Left cardiac atrium (tissue), 4 donors: ENCODE data around the gene CDK11A. TPM values are rescaled to one million over a fixed set of nuclear protein-coding genes. Genes with fewer than 3 reads are reported as not detected.
A peak's percentile ranks its signal among the peaks of the same experiment; 100 is the strongest.
"Not testable (repeated sequence)": the region's sequence is repeated elsewhere in the genome, so short reads cannot be mapped to it uniquely, and the experiment has no call there.

Source experiments
- ATAC-seq, 2 donors: fragments of 200-7000 bp; cut with Tn5 transposase; one replicate each; pipeline ENCODE4 v1.9.1; 2020; ENCODE audit warnings: mild to moderate bottlenecking in 2 of 2, moderate library complexity in 2 of 2
- DNase-seq: peaks from one replicate; pipeline ENCODE4 v3.0.0-alpha.2; 2020
- intact Hi-C, 2 donors: fragments of 100-400 bp; cut with DNase I; formaldehyde crosslinking; loops; one replicate each; pipeline versions ENCODE4 v1.14.1 to v1.15.1; 2022 to 2023
- total RNA-seq, 2 donors: library from RNA; stranded (reverse); fragmentation: NEBNext Ultra II Directional; extraction: Animal tissue kit (Norgen Biotek cat#: 25700); gene quantifications; one replicate each; pipeline ENCODE4 v1.2.1, GENCODE V29; 2021
- donor health status: DM: no; HTN: yes; CAD: no.
- donor health status: DM: no; HTN: yes; CAD: no; lungs with severe emphysema.
- donor health status: DM: yes; HTN: yes; CAD: no.
- donor health status: Dilated cardiomyopathy.

Gene CDK11A
- total RNA-seq, 2 donors from 2014 or later, result 19.1 to 21.1 TPM

DNA sequence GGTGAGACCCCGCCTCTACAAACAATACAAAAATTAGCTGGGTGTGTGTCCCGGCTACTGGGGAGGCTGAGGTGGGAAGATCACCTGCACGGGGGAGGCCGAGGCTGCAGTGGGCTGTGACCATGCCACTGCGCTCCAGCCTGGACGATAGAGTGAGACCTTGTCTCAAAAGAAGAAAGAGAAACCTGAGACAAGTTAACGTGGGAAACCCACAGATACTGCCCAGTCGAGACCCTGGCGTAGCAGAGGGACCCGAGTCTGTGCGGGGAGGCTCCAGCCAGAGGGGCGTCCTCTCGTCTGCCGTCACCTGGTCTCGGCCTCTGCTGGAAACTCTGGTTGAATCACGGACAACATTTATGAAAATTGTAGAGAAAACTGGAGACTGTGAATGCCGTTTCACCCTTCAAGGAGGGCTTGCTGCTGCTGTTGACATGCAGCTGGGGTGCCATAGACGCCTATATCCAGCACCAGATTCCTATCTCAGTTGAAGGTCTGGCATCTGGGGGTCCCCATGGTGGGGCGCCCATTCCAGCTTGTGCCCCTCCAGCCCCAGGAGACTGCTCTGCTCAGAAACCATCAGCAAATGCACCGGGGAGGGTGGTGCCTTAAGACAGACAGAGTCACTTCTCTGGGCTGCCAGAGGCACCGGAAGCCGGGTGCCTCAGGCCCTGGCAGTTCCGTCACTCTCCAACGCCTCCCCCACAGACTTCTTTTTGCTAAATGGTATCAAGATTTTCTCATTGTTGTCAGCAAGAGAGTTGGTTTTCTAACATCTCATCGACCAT lies 51.8 kb downstream of the CDK11A start:
- no peak for ATAC-seq
- peak; percentile 4 for DNase-seq
- intact Hi-C loops, result no loop called here

DNA sequence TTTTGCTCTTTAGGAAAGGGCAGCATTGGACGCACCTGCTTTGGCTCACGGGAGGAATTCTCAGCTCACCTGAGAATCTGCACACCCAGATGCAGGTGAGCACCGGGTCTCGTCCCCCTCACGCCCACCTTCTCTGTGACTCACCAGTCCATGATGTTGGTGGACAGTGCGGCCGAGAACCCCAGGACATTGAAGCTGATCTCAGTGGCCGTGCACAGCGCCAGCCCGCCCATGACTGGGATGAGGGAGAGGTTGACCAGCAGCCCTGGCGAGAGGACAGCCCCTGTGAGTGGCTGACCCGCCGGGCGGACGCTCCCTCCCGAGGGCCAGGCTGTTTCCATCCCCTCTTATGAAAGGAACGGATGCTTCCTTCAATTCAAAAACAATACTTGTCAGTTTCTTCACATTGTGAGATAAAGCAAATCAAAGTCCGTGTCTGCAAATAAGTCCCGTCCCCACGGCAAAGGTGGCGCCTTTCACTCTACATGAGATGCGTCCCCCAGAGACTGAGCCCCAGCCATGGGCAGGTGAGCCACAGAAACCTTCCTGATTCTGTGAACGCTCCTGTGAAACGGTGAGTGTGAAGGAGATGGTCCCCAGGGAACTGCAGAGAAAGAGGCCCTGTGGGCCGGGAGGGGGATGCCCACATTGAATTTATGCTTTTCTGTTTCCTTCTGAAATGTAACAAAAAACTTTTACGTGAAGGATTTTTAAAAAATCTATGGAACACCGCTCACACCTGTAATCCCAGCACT lies 52.6 kb downstream of the CDK11A start:
- DNase-seq (peak; percentile 1), ATAC-seq (no peak)
- intact Hi-C loops, result no loop called here

DNA sequence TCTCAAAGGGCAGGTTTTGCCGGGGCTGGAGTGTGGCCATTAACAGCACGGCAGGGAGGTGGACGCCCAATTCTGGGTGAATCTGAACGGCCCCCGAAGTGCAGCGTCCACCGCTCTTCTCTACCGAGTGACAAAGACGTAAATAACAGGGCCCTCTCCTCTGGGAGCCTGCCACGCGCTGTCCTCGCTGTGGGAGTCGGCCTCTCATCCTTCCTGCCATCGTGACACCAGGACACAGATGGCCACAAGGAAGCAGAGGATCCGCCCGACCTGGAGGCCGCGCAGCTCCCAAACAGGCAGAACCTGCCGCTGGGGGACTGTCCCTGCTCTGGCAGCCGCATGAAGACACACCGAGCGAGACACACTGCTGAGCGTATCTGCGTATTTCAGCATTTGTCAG lies 53.3 kb downstream of the CDK11A start:
- no peak for ATAC-seq
- intact Hi-C loops, result no loop called here
- no peak for DNase-seq

DNA sequence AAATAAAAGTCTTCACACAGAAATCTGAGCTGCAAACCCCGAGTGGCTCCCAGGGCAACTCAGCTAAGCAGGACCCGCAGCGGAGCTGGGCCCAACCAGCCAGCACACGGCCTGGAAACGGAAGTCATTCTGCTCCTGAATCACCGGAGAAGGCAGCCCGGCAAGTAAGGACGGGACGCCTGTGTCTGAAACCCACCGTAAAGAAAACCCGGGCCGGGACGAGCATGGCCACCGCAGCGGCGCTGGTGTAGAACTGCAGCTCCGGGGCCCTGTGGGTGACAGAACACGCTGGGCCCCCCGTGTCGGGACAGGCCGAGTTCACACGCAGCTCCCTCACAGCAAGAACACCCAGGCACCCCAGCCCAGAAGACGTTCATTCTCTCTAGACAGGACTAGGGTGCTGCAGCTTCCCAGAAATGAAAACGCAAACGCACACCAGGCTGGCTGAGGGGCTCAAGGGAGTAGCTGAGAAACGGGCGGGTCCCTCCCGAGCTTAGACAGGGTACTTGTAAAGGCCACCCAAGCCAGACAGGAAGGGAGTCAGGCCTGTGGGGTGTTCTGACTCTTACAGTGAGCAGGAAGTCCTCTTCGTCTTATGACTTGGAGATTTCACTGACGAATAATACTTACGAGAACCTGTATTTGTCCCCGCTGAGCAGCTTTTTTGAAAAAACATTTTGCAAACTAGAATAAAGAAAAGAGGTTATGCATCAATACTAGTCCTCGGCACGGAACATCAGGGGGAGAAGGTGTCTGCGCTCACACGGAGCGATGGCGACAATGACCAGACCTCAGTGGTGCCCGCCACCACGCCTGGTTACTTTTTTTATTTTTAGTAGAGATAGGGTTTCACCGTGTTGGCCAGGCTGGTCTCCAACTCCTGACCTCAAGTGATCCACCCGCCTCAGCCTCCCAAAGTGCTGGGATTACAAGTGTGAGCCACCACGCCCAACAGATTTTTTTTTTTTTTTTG lies 54.4 kb downstream of the CDK11A start:
- DNase-seq, result no peak
- ATAC-seq, result peak in 1 of 2 donors; percentile 19
- intact Hi-C loops, result no loop called here

DNA sequence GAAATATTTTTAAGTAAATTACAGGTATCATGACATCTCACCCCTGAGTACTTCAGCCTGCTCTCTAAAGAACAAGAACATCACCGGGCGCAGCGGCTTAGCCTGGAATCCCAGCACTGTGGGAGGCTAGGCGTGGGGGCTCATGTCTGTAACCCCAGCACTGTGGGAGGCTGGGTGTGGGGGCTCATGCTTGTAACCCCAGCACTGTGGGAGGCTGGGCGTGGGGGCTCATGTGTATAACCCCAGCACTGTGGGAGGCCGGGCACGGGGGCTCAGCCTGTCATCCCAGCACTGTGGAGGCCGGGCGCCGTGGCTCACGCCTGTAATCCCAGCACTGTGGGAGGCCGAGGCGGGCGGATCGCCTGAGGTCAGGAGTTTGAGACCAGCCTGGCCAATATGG lies 57.6 kb downstream of the CDK11A start:
- DNase-seq, result no peak
- intact Hi-C loops, result no loop called here
- ATAC-seq, result no peak

DNA sequence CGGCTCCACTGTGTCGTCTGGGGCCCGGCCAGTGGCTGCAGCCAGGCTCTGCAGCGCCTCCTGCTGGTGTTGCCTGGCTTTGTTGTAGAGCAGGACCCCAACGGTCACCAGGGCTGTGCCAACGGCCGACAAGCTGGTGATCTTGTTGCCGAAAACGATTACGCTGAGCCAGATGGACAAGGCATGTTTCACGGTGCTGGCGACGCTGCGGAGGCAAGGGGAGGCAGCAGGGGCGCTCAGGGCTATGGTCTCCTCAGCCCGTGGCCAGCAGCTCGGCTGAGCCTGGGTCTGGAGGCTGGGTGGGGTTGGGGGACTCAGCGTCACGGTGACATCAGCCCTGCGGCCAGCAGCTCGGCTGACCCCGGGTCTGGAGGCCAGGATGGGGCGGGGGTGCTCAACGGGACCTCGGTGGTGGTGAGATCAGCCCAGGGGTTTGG lies 58.3 kb downstream of the CDK11A start:
- ATAC-seq (no peak), DNase-seq (no peak)
- intact Hi-C loops, result no loop called here

DNA sequence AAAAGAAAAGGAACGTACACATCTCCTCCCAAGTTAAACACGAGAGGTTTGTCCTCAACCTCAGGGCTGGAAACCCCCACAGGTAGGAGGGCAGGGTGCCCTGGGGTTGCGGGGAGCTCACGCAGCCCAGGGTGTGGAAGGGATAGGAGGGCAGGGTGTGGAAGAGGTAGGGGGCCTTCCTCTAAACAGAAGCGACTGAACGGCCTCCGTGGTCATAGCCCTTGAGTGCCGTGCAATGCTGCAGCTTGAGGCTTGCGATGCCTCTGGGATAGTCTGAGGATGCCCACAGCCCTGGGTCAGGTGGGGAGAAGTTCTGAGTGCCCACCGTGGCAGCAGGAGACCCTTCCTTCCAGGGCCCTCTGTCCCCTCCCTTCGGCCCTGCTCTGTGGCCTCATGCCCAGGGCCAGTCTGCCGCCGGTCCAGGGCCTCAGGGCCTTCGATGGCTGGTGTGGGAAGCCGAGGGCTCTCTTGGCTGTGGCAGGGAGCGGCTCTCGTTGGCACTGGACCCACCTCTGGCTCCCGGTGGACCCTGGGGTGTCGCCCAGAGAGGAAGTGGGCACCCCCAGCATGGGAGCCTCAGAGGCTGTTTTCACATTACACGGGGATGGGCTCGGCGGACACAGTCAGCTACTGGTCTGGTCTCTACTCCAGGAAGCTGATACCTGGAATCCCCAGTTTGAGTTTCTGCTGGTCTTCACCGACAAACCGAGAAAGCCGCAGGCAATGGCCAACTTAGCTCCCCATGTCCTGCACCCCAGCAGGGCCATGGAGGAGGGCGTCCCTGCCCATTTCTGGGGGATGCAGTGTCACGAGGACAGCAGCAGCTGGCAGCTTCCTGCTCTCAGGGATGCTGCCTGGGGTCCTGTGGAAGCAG lies 59.0 kb downstream of the CDK11A start:
- ATAC-seq (no peak), DNase-seq (no peak)
- intact Hi-C loops, result no loop called here

DNA sequence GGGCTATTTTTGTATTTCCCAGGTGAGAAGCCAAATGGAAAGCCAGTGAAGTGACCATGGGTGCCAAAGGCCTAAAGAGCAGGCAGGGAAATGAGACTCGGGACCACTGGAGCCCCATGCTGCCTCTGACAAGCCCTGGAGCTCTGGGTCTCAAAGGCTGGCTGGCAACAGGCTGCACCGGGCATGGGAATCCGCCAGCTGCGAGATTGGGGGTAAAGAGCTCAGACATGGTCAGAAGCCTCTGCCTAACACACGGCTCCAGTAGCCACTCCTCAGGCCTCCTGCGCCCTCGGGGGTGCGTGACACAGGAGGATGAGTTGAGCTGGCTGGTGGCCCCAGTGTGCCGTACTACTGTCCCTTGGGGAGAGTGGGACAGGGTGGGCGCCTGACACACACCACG lies 59.8 kb downstream of the CDK11A start:
- DNase-seq, intact Hi-C loops, ATAC-seq: not testable (repeated sequence)

DNA sequence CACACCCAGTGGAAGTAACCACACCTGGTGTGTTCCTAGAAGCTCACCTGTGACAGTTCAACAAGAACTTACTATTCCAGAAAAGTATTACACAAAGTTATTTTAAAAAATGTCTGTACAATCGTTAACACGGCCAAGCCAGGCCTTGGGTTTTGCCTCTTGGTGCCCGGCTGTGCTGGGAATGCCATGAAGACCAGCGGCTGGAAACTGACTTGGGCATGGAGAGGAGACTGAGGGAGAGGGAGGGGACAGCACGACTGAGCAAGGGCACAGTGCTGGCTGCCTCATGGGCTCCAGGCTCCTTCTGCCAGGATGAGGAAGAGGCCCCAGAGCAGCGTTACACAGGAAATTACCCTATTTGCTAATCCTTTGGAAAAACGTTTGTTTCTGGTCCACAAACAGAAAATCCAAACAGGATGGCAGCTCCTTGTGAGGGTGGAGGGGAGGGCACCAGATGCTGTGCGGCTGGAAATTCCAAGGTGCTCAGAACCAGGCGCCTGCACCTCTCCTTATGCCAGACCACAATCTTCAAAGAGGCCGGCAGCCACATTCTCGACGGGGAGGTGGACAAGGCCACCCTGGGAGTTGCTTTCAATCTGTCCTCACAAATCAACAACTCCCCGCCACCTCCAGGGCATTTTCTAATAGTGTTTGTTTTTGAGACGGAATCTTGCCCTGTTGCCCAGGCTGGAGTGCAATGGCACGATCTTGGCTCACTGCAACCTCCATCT lies 61.2 kb downstream of the CDK11A start:
- intact Hi-C loops, DNase-seq, ATAC-seq: not testable (repeated sequence)

DNA sequence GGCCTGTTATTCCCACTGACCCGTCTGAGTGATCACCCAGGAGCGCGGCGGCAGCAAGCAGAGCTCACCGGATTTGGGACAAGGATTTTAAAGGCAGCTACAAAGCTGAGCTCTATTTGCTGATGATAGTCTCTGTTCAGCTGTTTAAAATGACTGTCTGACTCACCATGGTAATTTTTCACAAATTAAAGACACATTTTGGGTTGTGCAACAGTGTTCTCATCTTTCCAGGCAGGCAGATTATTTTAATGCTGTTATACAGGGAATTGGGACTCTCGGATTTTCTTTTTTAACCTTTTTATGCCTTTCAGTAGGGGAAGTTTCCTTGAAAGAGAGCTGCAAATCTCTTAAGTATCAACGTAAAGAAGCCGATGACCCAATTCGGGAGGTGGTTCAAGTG lies 61.8 kb downstream of the CDK11A start:
- DNase-seq, intact Hi-C loops, ATAC-seq: not testable (repeated sequence)

DNA sequence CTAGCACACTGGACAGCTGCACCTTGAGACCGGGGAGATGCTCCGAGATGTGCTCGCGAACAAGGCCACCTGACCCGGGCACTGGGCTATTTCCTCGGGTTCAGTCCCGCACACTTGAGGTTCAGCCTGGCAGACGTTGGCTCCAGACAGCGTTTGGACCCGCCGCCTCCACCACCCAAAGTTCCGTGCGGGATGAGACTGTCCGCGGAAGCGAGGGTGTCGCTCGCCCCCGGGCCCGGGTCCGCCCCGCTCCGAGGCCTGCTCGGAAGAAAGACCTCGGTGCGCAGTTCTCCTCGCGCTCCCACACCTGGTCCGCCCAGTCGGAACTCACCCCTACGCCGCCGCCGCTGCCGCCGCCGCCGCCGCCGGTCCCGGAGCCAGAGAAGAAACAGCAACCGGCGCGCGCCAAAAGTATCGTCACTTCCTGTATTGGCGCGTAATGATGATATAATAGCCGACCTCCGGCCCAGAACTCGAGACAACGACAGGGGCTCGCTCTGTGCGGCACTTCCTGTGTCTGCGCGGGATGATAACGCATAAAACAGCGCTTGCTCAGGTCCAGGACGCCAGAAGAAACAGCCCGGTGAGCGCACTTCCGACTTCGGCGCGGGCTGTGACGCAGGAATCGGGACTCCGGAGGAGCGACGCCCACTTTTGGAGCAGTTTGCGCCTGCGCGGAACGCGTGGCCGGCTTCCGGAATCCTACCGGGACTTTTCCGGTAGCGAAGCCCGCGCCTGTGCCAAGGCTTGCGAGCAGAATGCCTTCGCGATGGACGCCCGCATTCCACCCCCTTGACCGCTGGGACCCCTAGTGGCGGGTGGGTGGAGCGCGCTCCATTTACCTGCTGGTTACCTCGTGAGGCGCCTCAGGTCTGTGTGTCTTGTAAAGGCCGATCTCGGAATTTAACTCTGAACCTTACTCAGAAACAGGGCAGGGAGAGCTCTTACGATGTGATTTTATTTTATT lies 65.3 kb downstream of the CDK11A start, which contains the start of gene CDK11B:
Gene CDK11B, minus strand, starts transcription at position 422 of the 967 bp plus-strand sequence. CDS start 1,519 bp downstream, outside the sequence.
- intact Hi-C loops, result not testable (repeated sequence)
- ATAC-seq (peak; percentile 90 to 93), DNase-seq (peak; percentile 96)

Other genes starting within 250 kb of the CDK11A start
- 10 to 100 TPM; 14.1 to 24.3 TPM for gene ATAD3A, start 212.2 kb downstream of the CDK11A start, total RNA-seq
- 1 to 10 TPM; 4.6 to 5.4 TPM for gene TMEM240, start 183.7 kb downstream of the CDK11A start, total RNA-seq
- 100 to 1,000 TPM; 107 to 118 TPM for gene SSU72, start 149.5 kb downstream of the CDK11A start, total RNA-seq
- 1 to 10 TPM; 1.3 to 2.5 TPM for gene FNDC10, start 124.2 kb downstream of the CDK11A start, total RNA-seq
- gene MIB2, start 108.9 kb downstream of the CDK11A start, total RNA-seq, result 10 to 100 TPM; 56.4 to 58.1 TPM
- 10 to 100 TPM in 1 of 2 donors, 1 to 10 TPM in 1; 9.5 to 11.0 TPM for gene MMP23B, start 92.2 kb downstream of the CDK11A start, total RNA-seq
- gene CDK11B, start 65.4 kb downstream of the CDK11A start, total RNA-seq, result 10 to 100 TPM; 17.0 to 18.8 TPM
- 10 to 100 TPM; 15.3 to 24.6 TPM for gene SLC35E2B, start 31.6 kb downstream of the CDK11A start, total RNA-seq
- gene NADK, start 54.1 kb upstream of the CDK11A start, total RNA-seq, result 10 to 100 TPM; 39.4 to 53.9 TPM
- 100 to 1,000 TPM; 188 to 206 TPM for gene GNB1, start 166.7 kb upstream of the CDK11A start, total RNA-seq
- gene CALML6, start 190.9 kb upstream of the CDK11A start, total RNA-seq, result under 1 TPM in 1 of 2 donors, not detected in 1; 0.21 TPM
- under 1 TPM; 0.68 to 0.82 TPM for gene TMEM52, start 194.9 kb upstream of the CDK11A start, total RNA-seq